ENCODE data around the gene TMEM187.

The TMEM187 gene

GRCh38 chrX:154019633-154020528 lies 47.3 kb downstream of the TMEM187 start, which contains the start of gene IRAK1:
TSS of gene IRAK1 (minus strand) at chrX:154019902. CDS start at chrX:154019812, 90 bp downstream.
- no peak for TF ChIP-seq CTCF (IDR thresholded peaks at IDR 0.05)

GRCh38 chrX:154020536-154021115 lies 48.1 kb downstream of the TMEM187 start:
- TF ChIP-seq CTCF (IDR thresholded peaks at IDR 0.05): no peak

GRCh38 chrX:154021131-154021611 lies 48.6 kb downstream of the TMEM187 start:
- no peak for TF ChIP-seq CTCF (IDR thresholded peaks at IDR 0.05)

GRCh38 chrX:154022108-154022507 lies 49.6 kb downstream of the TMEM187 start:
- no peak for TF ChIP-seq CTCF (IDR thresholded peaks at IDR 0.05)

GRCh38 chrX:154023276-154024000 lies 50.9 kb downstream of the TMEM187 start:
- no peak for TF ChIP-seq CTCF (IDR thresholded peaks at IDR 0.05)

- no peak for TF ChIP-seq CTCF (IDR thresholded peaks at IDR 0.05)
Measured at GRCh38 chrX:154024271-154024670, 51.7 kb downstream of the TMEM187 start.

GRCh38 chrX:154025230-154025629 lies 52.7 kb downstream of the TMEM187 start:
- TF ChIP-seq CTCF (IDR thresholded peaks at IDR 0.05): no peak
